Esophagus muscularis mucosa (tissue), 4 donors: ENCODE data around the gene TMEM150C.

Source experiments
- EP300 ChIP-seq: sonication (generic); formaldehyde crosslinking; IDR thresholded peaks from one replicate; pipeline ENCODE4 v1.6.1; 2017; ENCODE audit warnings: antibody characterized with exemption
- POLR2A ChIP-seq: fragments of 450-650 bp; IDR thresholded peaks from one replicate; pipeline ENCODE4 v1.6.1; 2017; ENCODE audit warnings: antibody characterized with exemption, moderate library complexity, mild to moderate bottlenecking, low read depth
- POLR2AphosphoS5 ChIP-seq, 2 donors: sonication (generic); formaldehyde crosslinking; IDR thresholded peaks; one replicate each; pipeline ENCODE4 v1.6.1; 2017; ENCODE audit warnings: antibody characterized with exemption in 2 of 2
- TF ChIP-seq, protein P1 (sequence below), 3 experiments: fragments of 200-600 bp in 2 of 3; fragments of 450-650 bp in 1 of 3; sonication (generic) in 2 of 3; IDR thresholded peaks; one replicate each; pipeline ENCODE4 v1.5.1; 2017 to 2019; ENCODE audit warnings: antibody characterized with exemption in 3 of 3, mild to moderate bottlenecking in 2 of 3, moderate library complexity in 1 of 3

GRCh38 chr4:82499738-82500434 lies 61.9 kb downstream of the TMEM150C start:
- TF ChIP-seq, protein P1, sequence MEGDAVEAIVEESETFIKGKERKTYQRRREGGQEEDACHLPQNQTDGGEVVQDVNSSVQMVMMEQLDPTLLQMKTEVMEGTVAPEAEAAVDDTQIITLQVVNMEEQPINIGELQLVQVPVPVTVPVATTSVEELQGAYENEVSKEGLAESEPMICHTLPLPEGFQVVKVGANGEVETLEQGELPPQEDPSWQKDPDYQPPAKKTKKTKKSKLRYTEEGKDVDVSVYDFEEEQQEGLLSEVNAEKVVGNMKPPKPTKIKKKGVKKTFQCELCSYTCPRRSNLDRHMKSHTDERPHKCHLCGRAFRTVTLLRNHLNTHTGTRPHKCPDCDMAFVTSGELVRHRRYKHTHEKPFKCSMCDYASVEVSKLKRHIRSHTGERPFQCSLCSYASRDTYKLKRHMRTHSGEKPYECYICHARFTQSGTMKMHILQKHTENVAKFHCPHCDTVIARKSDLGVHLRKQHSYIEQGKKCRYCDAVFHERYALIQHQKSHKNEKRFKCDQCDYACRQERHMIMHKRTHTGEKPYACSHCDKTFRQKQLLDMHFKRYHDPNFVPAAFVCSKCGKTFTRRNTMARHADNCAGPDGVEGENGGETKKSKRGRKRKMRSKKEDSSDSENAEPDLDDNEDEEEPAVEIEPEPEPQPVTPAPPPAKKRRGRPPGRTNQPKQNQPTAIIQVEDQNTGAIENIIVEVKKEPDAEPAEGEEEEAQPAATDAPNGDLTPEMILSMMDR (IDR thresholded peaks at IDR 0.05), result no peak
- TF ChIP-seq POLR2AphosphoS5 (IDR thresholded peaks at IDR 0.05), result no peak
- no peak for TF ChIP-seq EP300
- no peak for TF ChIP-seq POLR2A
